Measurements from ENCODE around the gene KRTAP5-5.
"Not testable (repeated sequence)": the region's sequence is repeated elsewhere in the genome, so short reads cannot be mapped to it uniquely, and the experiment has no call there.

KRTAP5-5 gene

DNA sequence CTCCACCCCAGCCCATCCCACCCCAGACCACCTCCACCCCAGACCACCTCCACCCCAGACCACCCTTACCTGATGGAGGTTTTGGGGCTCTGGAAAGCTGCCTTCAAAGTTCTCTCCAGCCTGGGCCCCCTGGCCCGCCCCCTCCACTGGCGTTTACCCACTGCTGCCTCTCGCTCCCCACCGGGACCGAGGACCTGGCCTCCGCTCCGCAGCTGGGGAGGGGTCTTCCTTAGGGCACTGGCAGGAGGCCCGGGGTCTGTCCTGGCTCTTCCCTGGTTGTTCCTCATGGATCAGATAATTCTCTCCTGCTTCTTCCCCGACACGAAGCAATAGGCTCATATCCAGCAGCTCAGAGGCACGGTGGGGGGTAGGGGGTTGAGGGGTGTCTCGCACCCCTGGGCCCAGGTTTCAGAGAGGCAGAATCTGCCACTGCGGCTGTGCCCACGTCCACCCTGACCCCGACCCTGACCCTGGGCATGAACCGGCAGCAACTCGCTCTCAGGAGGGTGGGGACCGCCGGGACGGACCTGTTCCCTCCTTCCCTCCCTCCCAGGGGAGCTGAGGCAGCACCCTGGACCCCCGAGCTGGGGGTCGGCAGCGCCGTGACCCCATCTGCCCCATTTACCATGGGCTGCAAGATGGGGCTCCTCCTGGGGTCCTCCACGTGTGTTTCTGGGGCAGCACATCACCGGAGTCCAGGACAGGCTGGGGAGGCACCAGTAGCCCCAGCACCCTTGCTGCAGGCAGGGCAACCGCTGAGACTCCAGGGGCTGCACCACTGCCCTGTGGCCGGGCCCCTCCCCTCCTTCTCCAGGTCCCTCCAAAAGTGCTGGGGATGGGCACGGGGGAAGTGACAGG, 12.9 kb downstream of the KRTAP5-5 start:
- no peak for DNase-seq (ENCODE audit: low spot score)

GRCh38 chr11:1643146-1643690, 13.6 kb downstream of the KRTAP5-5 start:
- DNase-seq (ENCODE audit: low spot score), result no peak

GRCh38 chr11:1644601-1645356, 15.2 kb downstream of the KRTAP5-5 start:
- no peak for DNase-seq (ENCODE audit: low spot score)

DNA sequence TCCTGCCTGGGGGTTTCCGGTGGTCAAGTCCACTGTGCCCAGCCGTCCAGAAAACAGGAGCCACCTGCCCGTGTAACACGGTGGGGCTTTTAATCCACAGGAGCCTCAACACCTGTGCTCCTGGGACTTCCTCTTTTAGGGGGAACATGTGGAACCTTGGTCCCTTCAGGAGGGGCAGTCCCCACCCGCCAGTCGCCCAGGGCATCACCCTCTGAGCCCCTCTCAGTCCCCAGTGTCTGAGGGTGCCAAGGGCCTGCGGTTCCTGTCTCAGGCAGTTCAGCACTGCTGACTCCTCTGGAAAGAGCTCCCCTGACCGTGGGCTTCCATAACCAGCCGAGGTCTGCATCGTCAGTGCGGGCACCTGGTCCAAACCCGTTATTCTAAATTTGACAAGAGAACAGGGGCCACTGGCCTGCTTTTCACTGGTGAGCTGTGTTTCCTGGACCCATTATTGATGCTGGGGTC, 15.8 kb downstream of the KRTAP5-5 start:
- DNase-seq (ENCODE audit: low spot score), result no peak

- not testable (repeated sequence) for DNase-seq (ENCODE audit: low spot score)
Measured at GRCh38 chr11:1646540-1646939, 17.0 kb downstream of the KRTAP5-5 start.

- DNase-seq (ENCODE audit: low spot score), result no peak
Measured at GRCh38 chr11:1647901-1648652, 18.5 kb downstream of the KRTAP5-5 start.

DNA sequence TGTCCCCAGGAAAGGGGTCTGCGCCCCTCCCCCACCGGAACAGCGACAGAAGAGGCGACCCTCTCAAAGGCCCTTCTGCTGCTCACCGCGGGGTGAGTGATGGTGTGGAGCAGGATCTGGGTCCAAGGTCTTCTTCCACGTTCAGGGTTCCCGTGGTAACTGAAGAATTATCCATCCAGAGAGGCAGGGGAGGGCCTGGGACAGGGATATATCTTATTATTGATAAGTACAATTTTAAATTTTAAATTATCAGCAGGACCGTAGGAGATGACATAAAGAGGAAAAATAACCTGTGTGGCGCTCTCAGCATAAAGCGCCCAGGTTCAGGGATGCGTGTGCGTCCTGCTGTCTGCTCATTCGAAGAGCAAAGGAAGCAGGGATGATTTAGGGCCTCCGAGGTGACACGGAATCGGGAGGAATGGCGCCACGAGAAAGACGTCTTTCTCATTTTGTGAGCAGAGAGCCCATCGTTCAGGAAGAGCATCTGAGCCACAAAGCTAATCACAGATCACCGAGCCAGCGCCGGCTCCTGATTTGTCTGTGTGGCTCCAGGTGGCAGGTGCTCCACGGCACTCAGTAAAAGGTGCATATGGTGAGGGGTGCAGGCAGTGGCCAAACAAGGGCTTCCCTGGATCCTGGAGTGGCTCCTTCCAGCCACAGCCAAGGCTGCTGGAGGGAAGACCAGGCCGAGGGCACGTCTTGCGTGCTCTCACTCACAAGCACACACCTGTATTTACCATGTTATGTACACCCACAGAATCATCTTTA, 19.3 kb downstream of the KRTAP5-5 start:
- no peak for DNase-seq (ENCODE audit: low spot score)

DNA sequence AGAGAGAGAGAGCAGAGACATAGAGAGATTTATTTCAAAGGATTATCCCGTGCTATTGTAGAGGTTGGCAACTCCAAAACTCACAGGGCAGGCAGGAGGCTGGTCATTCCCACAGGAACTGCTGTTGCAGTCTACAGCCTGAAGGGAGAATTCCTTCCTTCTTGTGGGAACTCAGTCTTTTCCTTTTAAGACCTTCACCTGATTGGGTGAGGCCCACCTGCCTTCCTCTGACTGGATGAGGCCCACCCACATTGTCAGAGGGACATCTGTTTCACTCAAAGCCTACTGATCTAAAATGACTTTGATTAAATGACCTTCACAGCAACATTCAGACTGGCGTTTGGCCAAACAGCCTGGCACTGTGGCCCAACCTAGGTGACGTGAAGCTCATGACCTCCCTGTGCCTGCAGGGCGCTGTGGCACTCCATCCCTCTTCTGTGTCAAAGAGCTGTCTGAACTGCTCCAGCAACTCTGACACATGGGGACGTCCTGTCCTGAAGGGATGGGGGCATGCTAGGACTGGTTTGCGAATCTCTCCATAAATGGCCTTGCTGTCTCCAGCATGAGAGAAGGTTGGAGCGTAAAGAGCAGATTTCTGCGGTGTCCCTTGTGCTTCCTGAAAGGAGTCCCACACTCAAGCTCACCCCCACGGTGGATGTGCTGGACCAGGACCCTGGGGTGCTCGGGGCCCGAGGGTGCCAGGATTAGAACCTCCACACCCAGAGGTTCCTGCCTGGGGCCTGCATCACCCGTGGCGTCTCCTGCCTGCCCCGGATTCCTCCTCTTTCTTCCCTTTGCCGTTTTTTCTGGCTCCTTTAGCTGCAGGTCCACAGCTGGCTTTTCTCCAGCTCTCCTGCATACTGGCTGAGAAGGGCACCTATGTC, 20.7 kb downstream of the KRTAP5-5 start:
- DNase-seq (ENCODE audit: low spot score), result no peak

- DNase-seq (ENCODE audit: low spot score), result no peak
Measured at GRCh38 chr11:1650918-1651262, 21.3 kb downstream of the KRTAP5-5 start.

DNA sequence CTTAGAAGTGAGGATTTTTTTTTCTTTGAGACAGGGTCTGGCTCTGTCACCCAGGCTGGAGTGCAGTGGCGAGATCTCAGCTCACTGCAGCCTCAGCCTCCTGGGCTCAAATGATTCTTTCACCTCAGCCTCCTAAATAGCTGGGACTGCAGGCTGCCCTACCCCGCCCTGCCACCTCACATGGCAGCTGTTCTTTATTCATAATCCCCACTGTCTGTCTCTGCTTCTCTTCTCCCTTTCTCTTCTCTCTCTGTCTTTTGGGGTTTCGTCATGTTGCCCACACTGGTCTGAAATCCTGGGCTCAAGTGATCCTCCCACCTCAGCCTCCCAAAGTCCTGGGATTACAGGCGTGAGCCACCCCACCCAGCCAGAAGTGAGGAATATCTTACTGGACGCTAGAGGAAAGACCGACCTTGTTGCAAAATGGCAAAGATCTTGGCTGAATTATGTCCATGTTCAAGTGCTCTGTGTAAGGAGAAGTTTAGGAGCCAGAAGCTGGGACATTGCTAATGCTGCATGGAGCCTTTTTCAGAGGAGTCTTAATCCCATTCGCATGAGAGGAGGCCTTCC, 21.9 kb downstream of the KRTAP5-5 start:
- no peak for DNase-seq (ENCODE audit: low spot score)

DNA sequence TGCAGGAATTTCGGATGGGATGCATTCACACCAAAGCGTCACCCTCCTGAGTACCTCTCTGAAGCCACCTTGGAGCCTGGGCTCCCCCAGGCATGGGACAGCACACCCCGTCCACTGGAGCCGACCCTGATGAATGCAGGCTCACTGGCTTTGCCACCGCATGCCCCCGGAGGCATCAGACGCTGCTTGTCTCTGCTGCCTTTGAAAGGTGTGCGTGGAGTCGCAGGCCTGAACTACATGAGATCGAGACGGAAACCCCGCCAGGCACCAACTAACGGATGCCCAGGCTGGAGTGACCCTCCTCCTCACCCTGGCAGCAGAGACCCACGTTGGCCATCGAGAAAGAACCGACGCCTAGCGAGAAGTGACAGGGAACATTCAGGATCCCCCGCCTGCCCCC, 22.5 kb downstream of the KRTAP5-5 start:
- no peak for DNase-seq (ENCODE audit: low spot score)

DNA sequence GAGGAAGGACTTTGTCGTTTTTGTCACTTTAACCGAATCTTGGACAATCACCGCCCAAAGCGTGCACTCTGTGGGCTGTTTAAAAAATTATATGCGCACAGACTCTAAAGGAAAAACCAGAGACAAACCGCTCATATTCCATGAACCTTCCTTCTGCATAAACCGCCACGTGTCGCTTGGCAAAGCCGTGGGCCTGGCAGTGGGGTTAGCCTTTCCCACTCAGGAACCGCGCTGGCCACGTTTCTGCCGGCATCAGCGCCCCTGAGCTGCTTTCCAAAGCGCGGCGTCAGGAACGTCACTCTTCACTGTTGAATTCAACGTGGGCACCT, 22.8 kb downstream of the KRTAP5-5 start:
- DNase-seq (ENCODE audit: low spot score), result no peak

GRCh38 chr11:1652771-1653540, 23.4 kb downstream of the KRTAP5-5 start:
- DNase-seq (ENCODE audit: low spot score), result peak; percentile 27

DNA sequence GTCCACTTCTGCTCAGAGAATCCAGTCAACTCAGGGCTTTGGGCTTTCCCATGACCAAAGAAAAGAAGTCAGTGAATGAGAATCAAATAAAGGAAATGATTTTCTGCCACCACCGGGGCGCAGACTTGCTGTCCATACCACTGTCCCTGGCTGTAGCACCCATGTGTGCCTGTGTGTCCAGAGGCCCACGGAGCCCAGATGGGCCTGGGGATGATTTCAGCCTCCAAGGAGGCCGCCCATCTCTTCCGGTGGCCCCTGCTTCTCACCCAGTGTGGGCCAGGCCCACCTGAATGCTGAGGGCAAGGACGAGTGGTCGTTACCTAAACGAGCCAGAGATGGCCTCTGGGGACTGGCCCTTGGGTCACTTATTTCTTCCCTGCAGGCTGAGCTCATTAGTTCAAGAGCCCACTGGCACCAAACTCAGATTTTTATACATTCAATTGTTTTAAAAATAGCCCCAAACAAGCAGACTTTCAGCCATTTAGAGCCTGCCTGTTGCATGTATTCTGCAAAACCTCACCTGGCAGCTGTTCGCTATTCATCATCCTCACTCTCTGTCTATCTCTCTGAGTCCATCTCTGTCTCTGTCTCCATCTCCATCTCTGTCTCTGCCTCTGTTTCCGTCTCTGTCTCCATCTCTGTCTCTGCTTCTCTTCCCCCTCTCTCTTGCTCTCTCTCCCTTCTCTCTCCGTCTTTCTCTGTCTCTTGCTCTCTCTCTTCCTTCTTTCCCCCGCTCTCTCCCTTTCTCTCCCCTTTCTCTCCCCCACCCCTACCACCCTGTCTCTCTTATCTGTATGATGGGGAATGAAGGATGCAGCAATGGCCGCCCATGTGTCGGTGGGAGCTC, 24.2 kb downstream of the KRTAP5-5 start:
- no peak for DNase-seq (ENCODE audit: low spot score)

DNA sequence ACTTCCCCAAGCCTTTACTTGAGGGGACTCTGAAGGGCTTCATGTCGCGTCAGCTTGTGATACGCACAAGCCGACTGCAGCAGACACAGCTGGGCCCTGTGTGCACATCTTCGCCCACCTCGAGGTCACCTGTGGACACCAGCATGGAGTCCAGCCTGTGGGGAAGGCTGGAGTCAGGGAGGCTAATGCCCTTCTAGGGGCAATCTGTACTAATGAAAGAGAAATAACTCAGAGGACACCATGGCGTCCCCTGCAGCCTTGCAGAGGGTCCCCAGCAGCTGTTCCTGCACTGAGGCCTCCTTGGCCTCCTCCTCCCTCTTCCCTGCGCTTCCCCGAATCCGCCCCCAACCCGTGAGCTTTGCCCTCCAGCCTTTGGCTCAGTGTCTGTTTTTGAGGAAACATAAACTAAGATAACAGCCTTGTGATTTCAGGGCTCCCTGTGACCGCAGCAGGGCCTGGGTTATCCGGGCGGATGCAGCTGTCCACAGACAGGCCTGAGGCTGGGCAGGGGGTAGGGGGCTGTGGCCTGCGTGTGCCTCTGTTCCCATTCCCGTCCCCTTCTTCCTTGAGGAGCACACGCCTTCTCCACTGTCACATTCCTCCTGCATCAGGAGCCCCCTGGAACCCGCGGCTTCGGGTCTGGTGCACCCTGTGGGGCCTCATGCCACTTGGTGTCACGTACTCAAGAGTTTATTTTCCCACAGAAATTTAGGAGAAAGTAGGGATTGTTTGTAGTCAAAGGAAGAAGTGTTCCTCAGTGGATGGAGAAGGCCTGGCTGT, 25.0 kb downstream of the KRTAP5-5 start:
- DNase-seq (ENCODE audit: low spot score), result no peak

DNA sequence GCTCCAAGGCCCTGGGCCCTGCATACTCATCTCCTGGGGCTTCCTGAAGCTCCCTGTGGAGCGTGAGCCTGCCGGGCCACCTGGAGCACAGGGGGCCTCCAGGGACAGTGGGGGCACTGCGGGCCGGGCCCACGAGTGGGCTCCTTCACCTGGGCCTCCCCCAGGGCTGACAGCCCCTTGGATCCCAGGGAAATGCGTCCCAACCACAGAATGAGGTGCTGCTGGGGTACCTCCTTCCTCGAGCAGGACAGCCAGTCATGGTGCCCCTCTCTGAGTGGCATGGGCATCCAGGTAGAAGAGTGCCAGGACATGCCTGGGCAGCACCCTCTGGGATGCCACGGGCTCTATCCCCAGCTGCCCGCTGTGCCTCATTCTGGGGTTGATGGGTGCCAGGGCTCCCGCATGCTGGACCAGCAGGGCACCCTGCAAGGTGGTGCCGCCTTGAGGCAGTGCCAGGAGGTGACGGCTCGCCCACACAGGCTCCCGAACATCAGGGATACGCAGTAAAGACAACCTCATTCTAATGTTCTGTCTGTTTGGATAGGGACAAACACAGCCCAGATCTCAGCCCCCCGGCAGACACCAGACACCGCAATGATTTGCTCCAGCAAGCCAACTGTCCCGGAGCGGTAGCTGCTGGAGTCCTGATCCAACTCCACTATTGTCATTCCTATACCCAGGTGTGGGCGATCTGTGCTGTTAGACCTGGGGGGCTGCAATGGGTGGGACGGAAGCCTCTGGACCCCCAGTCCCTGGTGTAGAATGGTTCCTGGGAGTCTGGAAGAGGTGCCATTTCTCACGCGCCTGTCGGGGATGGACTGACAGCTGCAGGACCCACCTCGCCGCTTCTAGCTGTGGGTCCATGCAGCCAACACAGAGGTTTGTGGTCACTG, 25.8 kb downstream of the KRTAP5-5 start:
- no peak for DNase-seq (ENCODE audit: low spot score)

GRCh38 chr11:1656061-1656441, 26.5 kb downstream of the KRTAP5-5 start:
- DNase-seq (ENCODE audit: low spot score), result no peak

Data from SW480 (cell line).